IMR-90 (cell line): ENCODE data around the gene FYCO1. TPM values are rescaled to one million over a fixed set of nuclear protein-coding genes. Genes with fewer than 3 reads are reported as not detected.

Experiments used
- ATAC-seq: fragments of 200-7000 bp; cut with Tn5 transposase; 2 replicates; pipeline ENCODE4 v1.9.1; 2020; ENCODE audit warnings: low read depth, mild to moderate bottlenecking, moderate library complexity
- BruUV-seq: library from RNA; stranded (reverse); fragments of 400-500 nt; replicated peaks from 2 replicates; lab custom pipeline; 2021; lab: Mats Ljungman, UMichigan
- CTCF ChIA-PET: fragments of 300-600 bp; formaldehyde crosslinking; extraction: SDS; loops from one replicate; lab custom pipeline; 2021; ENCODE audit warnings: antibody characterized with exemption; lab: Yijun Ruan, JAX
- POLR2A ChIA-PET: fragments of 300-600 bp; sonication (Branson Sonifier 250); formaldehyde crosslinking; loops from one replicate; lab custom pipeline; 2022; ENCODE audit warnings: antibody characterized with exemption; ENCODE audit not compliant: unreplicated experiment; lab: Charles Lee
- DNase-seq: peaks from one replicate; pipeline ENCODE4 v3.0.0; 2013
- H2AFZ ChIP-seq: replicated peaks from 2 replicates; pipeline ENCODE3; 2013; ENCODE audit warnings: low read length, mild to moderate bottlenecking; ENCODE audit not compliant: poor library complexity
- H2AK5ac ChIP-seq: 2 replicates; pipeline ENCODE4 v1.6.1; 2013; ENCODE audit warnings: low read depth, low read length, inconsistent platforms
- H2AK9ac ChIP-seq: replicated peaks from 2 replicates; pipeline ENCODE3; 2013; ENCODE audit warnings: mild to moderate bottlenecking, low read depth, low read length, moderate library complexity; ENCODE audit not compliant: poor library complexity
- H2BK120ac ChIP-seq: 2 replicates; pipeline ENCODE4 v1.6.1; 2013; ENCODE audit warnings: low read depth, low read length, inconsistent platforms
- H2BK15ac ChIP-seq: 3 replicates; pipeline ENCODE4 v1.6.1; 2013; ENCODE audit warnings: low read depth, low read length, inconsistent platforms
- H2BK20ac ChIP-seq: 2 replicates; pipeline ENCODE4 v1.6.1; 2013; ENCODE audit warnings: low read depth, mild to moderate bottlenecking, inconsistent platforms, low read length, moderate library complexity
- H2BK5ac ChIP-seq: 2 replicates; pipeline ENCODE4 v1.6.1; 2013; ENCODE audit warnings: mild to moderate bottlenecking, low read depth, low read length, inconsistent platforms; ENCODE audit not compliant: poor library complexity, severe bottlenecking
- H3K14ac ChIP-seq: replicated peaks from 2 replicates; pipeline ENCODE4 v1.6.1; 2013; ENCODE audit warnings: low read depth, low read length, inconsistent platforms
- H3K18ac ChIP-seq: 2 replicates; pipeline ENCODE4 v1.6.1; 2013; ENCODE audit warnings: low read depth, low read length, control low read depth
- H3K23ac ChIP-seq: 2 replicates; pipeline ENCODE4 v1.6.1; 2013; ENCODE audit warnings: low read depth, low read length, inconsistent platforms
- H3K27ac ChIP-seq: 2 replicates; pipeline ENCODE4 v1.5.1; 2013; ENCODE audit warnings: mild to moderate bottlenecking, control low read depth, low read length; ENCODE audit not compliant: insufficient read depth
- H3K27me3 ChIP-seq: 2 replicates; pipeline ENCODE4 v1.6.1; 2013; ENCODE audit warnings: low read length; ENCODE audit not compliant: control insufficient read depth, insufficient read depth
- H3K36me3 ChIP-seq: 2 replicates; pipeline ENCODE4 v1.6.1; 2013; ENCODE audit warnings: low read length, mixed read lengths; ENCODE audit not compliant: control insufficient read depth, insufficient read depth
- H3K4ac ChIP-seq: 2 replicates; pipeline ENCODE4 v1.6.1; 2013; ENCODE audit warnings: low read depth, low read length, inconsistent platforms
- H3K4me1 ChIP-seq: 2 replicates; pipeline ENCODE4 v1.6.1; 2013; ENCODE audit warnings: low read length, mixed read lengths; ENCODE audit not compliant: control insufficient read depth, insufficient read depth
- H3K4me2 ChIP-seq: 2 replicates; pipeline ENCODE4 v1.6.1; 2013; ENCODE audit warnings: low read depth, mild to moderate bottlenecking, control low read depth, low read length, moderate library complexity
- H3K4me3 ChIP-seq: 2 replicates; pipeline ENCODE4 v1.5.1; 2013; ENCODE audit warnings: low read depth, mild to moderate bottlenecking, control low read depth, low read length, moderate library complexity; ENCODE audit not compliant: insufficient read depth
- H3K56ac ChIP-seq: 2 replicates; pipeline ENCODE4 v1.6.1; 2013; ENCODE audit warnings: low read length, inconsistent platforms; ENCODE audit not compliant: insufficient read depth; ENCODE audit errors: extremely low read depth
- H3K79me1 ChIP-seq, 2 experiments: 2 replicates each; pipeline ENCODE4 v1.6.1; 2013; ENCODE audit warnings: low read length in 2 of 2, inconsistent platforms in 1 of 2, low read depth in 1 of 2
- H3K9ac ChIP-seq: 2 replicates; pipeline ENCODE4 v1.6.1; 2013; ENCODE audit warnings: low read depth, low read length, control low read depth
- H3K9me1 ChIP-seq: 2 replicates; pipeline ENCODE4 v1.6.1; 2013; ENCODE audit warnings: low read length, inconsistent platforms; ENCODE audit not compliant: insufficient read depth
- H3K9me3 ChIP-seq: 2 replicates; pipeline ENCODE4 v1.6.1; 2013; ENCODE audit warnings: low read length; ENCODE audit not compliant: control insufficient read depth, insufficient read depth
- H4K20me1 ChIP-seq: 2 replicates; pipeline ENCODE4 v1.6.1; 2013; ENCODE audit warnings: low read length, inconsistent platforms; ENCODE audit not compliant: insufficient read depth
- H4K5ac ChIP-seq: 2 replicates; pipeline ENCODE4 v1.6.1; 2013; ENCODE audit warnings: mild to moderate bottlenecking, low read depth, low read length, control low read depth
- H4K8ac ChIP-seq, 2 experiments: 2 replicates each; pipeline ENCODE4 v1.6.1; 2013; ENCODE audit warnings: low read depth in 2 of 2, low read length in 2 of 2, control low read depth in 1 of 2, inconsistent platforms in 1 of 2
- H4K91ac ChIP-seq: 2 replicates; pipeline ENCODE4 v1.6.1; 2013; ENCODE audit warnings: low read depth, low read length, inconsistent platforms; ENCODE audit not compliant: insufficient read depth
- CEBPB ChIP-seq: IDR thresholded peaks from 2 replicates; pipeline ENCODE4 v1.6.1; 2012; ENCODE audit warnings: low read depth, low read length, improper control_type of control experiment
- CHD1 ChIP-seq: IDR thresholded peaks from 2 replicates; pipeline ENCODE4 v1.6.1; 2012; ENCODE audit warnings: low read depth, low read length, improper control_type of control experiment
- FOS ChIP-seq: fragments of 150-350 bp; IDR thresholded peaks from 2 replicates; pipeline ENCODE4 v1.6.1; 2016; ENCODE audit warnings: low read depth, low read length
- MAFK ChIP-seq: IDR thresholded peaks from 2 replicates; pipeline ENCODE4 v1.6.1; 2012; ENCODE audit warnings: low read depth, low read length, improper control_type of control experiment
- NFE2L2 ChIP-seq: fragments of 150-350 bp; IDR thresholded peaks from 2 replicates; pipeline ENCODE4 v1.6.1; 2016; ENCODE audit warnings: low read depth, mild to moderate bottlenecking, low read length
- RCOR1 ChIP-seq: IDR thresholded peaks from 2 replicates; pipeline ENCODE4 v1.6.1; 2012; ENCODE audit warnings: mild to moderate bottlenecking, low read length, improper control_type of control experiment; ENCODE audit not compliant: insufficient replicate concordance
- RFX5 ChIP-seq: IDR thresholded peaks from 2 replicates; pipeline ENCODE4 v1.8.0; 2012; ENCODE audit warnings: low read depth, mild to moderate bottlenecking, low read length, moderate library complexity
- WGBS, 2 experiments: methylation state at CpG; one replicate each; pipeline versions ENCODE4 v1.1.5 to v1.1.7; 2013; ENCODE audit warnings: missing lambda C conversion rate in 2 of 2; ENCODE audit not compliant: insufficient read length in 1 of 2; ENCODE audit errors: extremely low coverage in 2 of 2; 5-methylcytosine and 5-hydroxymethylcytosine counted together
- dilution Hi-C: fragments of 300-500 bp; cut with HindIII; formaldehyde crosslinking; loops from one replicate; pipeline ENCODE4 v1.14.3; 2018; ENCODE audit warnings: low sequenced_read_pairs; ENCODE audit not compliant: unreplicated experiment
- in situ Hi-C: fragments of 300-500 bp; cut with MboI; formaldehyde crosslinking; loops from 3 replicates; pipeline ENCODE4 v1.14.3; 2019; ENCODE audit warnings: low sequenced_read_pairs, inconsistent platforms, mixed read lengths
- intact Hi-C: fragments of 100-400 bp; cut with micrococcal nuclease; formaldehyde crosslinking; loops from 2 replicates; pipeline ENCODE4 v1.10.0; 2022
- polyA plus RNA-seq, 3 experiments: library from polyadenylated mRNA; depleted of rRNA; stranded (reverse); fragments of >200 nt; gene quantifications; 2 replicates each; pipeline ENCODE4 v1.2.3, GENCODE V29; 2012; ENCODE audit warnings: low replicate concordance in 1 of 3
- total RNA-seq: library from RNA; depleted of rRNA; stranded (reverse); fragments of >200 nt; gene quantifications from 2 replicates; pipeline ENCODE4 v1.2.3, GENCODE V29; 2012
- TF ChIP-seq, protein P1 (sequence below): fragments of 150-350 bp; IDR thresholded peaks from 2 replicates; pipeline ENCODE4 v1.6.1; 2017; ENCODE audit warnings: mild to moderate bottlenecking, antibody characterized with exemption, low read length, low read depth

FYCO1 gene
- total and polyA plus RNA-seq, 2 of the 4 experiments (the other 2 are of a cell fraction): 13.7 to 20.1 TPM

DNA sequence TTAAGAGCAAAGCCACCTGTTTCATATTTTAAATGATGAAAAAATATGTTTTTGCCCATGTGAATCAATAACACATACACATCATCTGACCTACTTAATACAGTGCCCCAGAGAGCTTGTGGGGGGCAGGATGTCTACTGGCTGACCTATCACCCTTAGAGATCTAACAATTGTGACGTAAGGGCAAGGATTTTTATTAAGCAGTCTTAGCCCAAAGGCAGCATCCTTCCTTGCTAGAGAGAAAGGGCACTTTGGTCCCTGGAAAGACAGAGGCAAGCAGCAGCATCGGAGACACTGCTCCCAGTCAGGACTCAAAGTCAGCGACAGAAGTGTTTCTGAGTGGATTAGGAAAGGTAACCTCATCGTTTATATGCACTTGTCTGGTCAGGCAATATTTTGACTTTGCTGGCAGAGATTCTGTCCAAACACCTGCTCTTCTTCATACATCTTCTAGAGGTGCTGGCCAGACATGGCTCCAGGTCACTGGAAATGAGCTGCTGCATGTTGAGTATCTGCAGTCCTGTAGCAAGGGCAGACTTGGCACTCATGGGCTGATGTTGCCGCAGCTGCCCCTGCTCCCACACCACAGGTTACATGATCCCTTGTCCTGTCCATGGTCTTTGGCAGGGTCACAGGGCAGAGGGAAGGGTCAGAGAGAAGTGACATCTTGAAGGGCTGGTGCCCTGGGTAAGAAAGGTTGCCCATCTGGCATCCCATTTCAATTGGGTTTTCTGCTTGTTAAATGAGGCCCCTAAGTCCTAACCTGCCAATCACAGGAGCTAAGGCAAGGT, 50.6 kb downstream of the FYCO1 start (continued):
- no peak for TF ChIP-seq RFX5
- no peak for TF ChIP-seq CHD1

DNA sequence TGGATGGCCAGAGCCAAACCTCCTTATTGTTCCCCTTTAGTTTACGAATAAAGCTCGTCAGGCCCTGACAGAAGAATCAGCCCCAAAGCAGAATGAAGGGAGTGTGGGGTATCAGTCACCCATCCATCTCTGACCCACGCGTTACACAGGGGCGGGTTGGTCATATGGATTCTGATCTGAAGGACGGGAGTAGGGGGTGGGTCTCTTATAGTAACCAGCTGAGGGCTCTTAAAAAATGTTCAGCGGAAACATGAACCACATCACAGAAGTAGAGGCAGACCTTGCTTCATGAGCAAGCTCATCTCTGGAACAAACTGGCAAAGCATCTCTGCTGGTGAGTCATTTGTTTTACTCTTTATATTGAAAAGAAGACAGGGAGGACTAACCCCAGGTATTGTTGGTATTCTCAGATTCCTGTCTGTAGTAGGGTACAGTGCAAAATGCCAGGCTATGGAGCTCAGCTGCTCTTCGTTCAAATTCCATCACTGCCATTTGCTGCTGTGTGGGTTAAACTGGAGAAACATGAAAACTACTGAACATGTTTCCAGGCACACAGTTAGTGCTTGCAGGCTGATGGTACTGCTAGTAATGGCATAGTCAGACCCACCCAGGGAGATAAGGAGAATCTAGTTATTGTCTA, 52.3 kb downstream of the FYCO1 start, which contains the start of gene CXCR6:
TSS of gene CXCR6 (plus strand) at position 258 of the 640 bp plus-strand sequence. CDS start 3,018 bp downstream, outside the sequence.
- intact Hi-C loops: no loop called here
- Histone ChIP-seq H4K20me1 (no peaks in the 10 kb centered on the region), H3K4me3 (no peak within 1 kb of the TSS), H2BK20ac (no peak within 1 kb of the TSS), H2AK5ac (0 out of 2 replicates have a peak within 1 kb of the TSS, but pooled peaks have one; percentile 1), H2BK15ac (no peak within 1 kb of the TSS), H3K9me1 (peaks cover 28% of the 10 kb centered on the region), H2BK5ac (no peak within 1 kb of the TSS), H3K4ac (no peak within 1 kb of the TSS; the same call in 1 of the 2 replicates), H3K27me3 (no peaks in the 10 kb centered on the region), H4K5ac (peak within 1 kb of the TSS; percentile 15; the same call in 1 of the 2 replicates), H2BK120ac (no peak within 1 kb of the TSS), H3K14ac (0 out of 2 replicates have a peak within 1 kb of the TSS, but pooled peaks have one; percentile 0), H3K27ac (no peak within 1 kb of the TSS), H3K9me3 (peaks cover 4% of the 10 kb centered on the region; the same call in 1 of the 2 replicates), H3K4me2 (no peak within 1 kb of the TSS), H3K79me1 (0 out of 4 replicates have a peak, but pooled peaks cover 0 to 4% of the 10 kb centered on the region in 2 experiments), H2AFZ (no peak within 1 kb of the TSS), H3K56ac (no peak within 1 kb of the TSS), H4K91ac (no peak within 1 kb of the TSS), H2AK9ac (no peak within 1 kb of the TSS), H3K18ac (no peak within 1 kb of the TSS), H3K9ac (no peak within 1 kb of the TSS), H3K36me3 (peaks cover 13% of the 10 kb centered on the region), H4K8ac (no peak within 1 kb of the TSS), H3K4me1 (peaks cover 20% of the 10 kb centered on the region), H3K23ac (no peak within 1 kb of the TSS)
- DNase-seq: peak; percentile 33
- dilution Hi-C loops: no loop called here
- BruUV-seq: no TSS peak
- no peak for ATAC-seq
- in situ Hi-C loops: loop anchor here (5.0 to 10.0 kb wide), 2 partner anchors 134 to 431 kb away; partner anchors contain the start of gene CCR5
- POLR2A ChIA-PET: interaction anchor here (0.6 kb wide), 1 partner anchor 182 kb away, joined by 5 read pairs; no protein-coding TSS in a partner anchor
- CTCF ChIA-PET: interaction anchor here (0.8 to 1.4 kb wide), 3 partner anchors 45 to 135 kb away, joined by 3 to 5 read pairs (median 4); no protein-coding TSS in a partner anchor
- TF ChIP-seq MAFK (no peak), NFE2L2 (no peak), RCOR1 (no peak), CHD1 (no peak), FOS (no peak), CEBPB (no peak)
- TF ChIP-seq, protein P1, sequence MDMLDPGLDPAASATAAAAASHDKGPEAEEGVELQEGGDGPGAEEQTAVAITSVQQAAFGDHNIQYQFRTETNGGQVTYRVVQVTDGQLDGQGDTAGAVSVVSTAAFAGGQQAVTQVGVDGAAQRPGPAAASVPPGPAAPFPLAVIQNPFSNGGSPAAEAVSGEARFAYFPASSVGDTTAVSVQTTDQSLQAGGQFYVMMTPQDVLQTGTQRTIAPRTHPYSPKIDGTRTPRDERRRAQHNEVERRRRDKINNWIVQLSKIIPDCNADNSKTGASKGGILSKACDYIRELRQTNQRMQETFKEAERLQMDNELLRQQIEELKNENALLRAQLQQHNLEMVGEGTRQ: no peak
- WGBS, 2 experiments: 100% methylated on average over 1 of the region's 8 CpGs; no CpG with 5 or more reads in 1 of the 2 experiments
